HCT116 (cell line): ENCODE results near the gene QSOX1.

Source experiments
- EZH2phosphoT487 ChIP-seq: fragments of 200-600 bp; IDR thresholded peaks from 2 replicates; pipeline ENCODE4 v1.6.1; 2018; ENCODE audit warnings: antibody characterized with exemption, borderline replicate concordance
- POLR2A ChIP-seq: IDR thresholded peaks from 2 replicates; pipeline ENCODE4 v1.7.0; 2011; ENCODE audit warnings: borderline replicate concordance; ENCODE audit not compliant: insufficient read depth, insufficient read length; ENCODE audit errors: extremely low read depth
- POLR2AphosphoS5 ChIP-seq: IDR thresholded peaks from 2 replicates; pipeline ENCODE4 v1.6.1; 2011; ENCODE audit warnings: mild to moderate bottlenecking, low read depth, low read length, moderate library complexity
- SP1 ChIP-seq: IDR thresholded peaks from 2 replicates; pipeline ENCODE4 v1.6.1; 2012; ENCODE audit warnings: low read depth
- YY1 ChIP-seq: IDR thresholded peaks from 2 replicates; pipeline ENCODE4 v1.6.1; 2011; ENCODE audit warnings: low read length, low read depth, moderate library complexity, mild to moderate bottlenecking; ENCODE audit not compliant: insufficient replicate concordance; ENCODE audit errors: extremely low read depth
- TF ChIP-seq, protein P1 (sequence below), 3 experiments: fragments of 200-600 bp in 1 of 3; sonication (generic) in 1 of 3; IDR thresholded peaks in 2 of 3; conservative IDR thresholded peaks in 1 of 3; 2 replicates each; pipeline ENCODE4 v1.5.1; 2012 to 2017; ENCODE audit warnings: low read depth in 2 of 3, low read length in 2 of 3, antibody characterized with exemption in 1 of 3, borderline replicate concordance in 1 of 3, control low read depth in 1 of 3, mild to moderate bottlenecking in 1 of 3, mixed read lengths in 1 of 3, mixed run types in 1 of 3, moderate library complexity in 1 of 3; ENCODE audit not compliant: insufficient read depth in 1 of 3
- TF ChIP-seq, protein P2 (sequence below): IDR thresholded peaks from 2 replicates; pipeline ENCODE4 v1.6.1; 2012; ENCODE audit warnings: low read depth

DNA sequence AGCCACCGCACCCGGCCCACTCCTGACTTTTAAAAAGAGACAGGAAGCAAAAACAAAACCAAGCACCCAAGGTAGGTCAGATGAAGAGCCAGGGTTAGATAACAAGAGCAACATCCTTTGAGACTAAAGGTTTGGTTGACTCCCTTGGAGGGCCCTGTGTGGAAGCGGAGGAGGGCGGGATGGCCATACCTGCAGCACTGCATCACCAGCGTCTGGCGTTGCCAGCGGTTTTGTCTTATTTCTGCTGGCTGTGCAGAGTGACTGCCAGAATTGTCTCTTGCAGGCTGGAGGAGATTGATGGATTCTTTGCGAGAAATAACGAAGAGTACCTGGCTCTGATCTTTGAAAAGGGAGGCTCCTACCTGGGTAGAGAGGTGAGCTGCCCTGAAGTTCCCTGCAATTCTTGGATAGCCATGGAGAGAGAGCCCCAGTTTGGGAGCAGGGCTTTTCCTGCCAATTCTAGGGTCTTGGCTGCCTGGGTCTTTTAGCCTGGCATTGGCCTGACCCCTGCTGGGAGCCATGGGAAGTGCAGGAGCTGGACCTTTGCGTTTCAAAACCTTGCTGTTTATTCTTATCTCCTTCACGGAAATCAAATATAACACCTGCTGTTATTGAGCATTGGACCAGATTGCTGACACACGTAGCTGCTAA is 24.0 kb downstream of the QSOX1 start:
- TF ChIP-seq POLR2AphosphoS5 (no peak), POLR2A (no peak), SP1 (no peak), EZH2phosphoT487 (no peak), YY1 (no peak)
- TF ChIP-seq, protein P1, sequence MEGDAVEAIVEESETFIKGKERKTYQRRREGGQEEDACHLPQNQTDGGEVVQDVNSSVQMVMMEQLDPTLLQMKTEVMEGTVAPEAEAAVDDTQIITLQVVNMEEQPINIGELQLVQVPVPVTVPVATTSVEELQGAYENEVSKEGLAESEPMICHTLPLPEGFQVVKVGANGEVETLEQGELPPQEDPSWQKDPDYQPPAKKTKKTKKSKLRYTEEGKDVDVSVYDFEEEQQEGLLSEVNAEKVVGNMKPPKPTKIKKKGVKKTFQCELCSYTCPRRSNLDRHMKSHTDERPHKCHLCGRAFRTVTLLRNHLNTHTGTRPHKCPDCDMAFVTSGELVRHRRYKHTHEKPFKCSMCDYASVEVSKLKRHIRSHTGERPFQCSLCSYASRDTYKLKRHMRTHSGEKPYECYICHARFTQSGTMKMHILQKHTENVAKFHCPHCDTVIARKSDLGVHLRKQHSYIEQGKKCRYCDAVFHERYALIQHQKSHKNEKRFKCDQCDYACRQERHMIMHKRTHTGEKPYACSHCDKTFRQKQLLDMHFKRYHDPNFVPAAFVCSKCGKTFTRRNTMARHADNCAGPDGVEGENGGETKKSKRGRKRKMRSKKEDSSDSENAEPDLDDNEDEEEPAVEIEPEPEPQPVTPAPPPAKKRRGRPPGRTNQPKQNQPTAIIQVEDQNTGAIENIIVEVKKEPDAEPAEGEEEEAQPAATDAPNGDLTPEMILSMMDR (IDR thresholded peaks at IDR 0.05 in 2 of 3, conservative IDR thresholded peaks at IDR 0.05 in 1 of 3; ENCODE audit: borderline replicate concordance in 1 of 3, insufficient read depth in 1 of 3, low read depth in 2 of 3, low read length in 2 of 3): peak; percentile 57 to 96 (median 95); a peak in 5 of 6 replicates
- TF ChIP-seq, protein P2, sequence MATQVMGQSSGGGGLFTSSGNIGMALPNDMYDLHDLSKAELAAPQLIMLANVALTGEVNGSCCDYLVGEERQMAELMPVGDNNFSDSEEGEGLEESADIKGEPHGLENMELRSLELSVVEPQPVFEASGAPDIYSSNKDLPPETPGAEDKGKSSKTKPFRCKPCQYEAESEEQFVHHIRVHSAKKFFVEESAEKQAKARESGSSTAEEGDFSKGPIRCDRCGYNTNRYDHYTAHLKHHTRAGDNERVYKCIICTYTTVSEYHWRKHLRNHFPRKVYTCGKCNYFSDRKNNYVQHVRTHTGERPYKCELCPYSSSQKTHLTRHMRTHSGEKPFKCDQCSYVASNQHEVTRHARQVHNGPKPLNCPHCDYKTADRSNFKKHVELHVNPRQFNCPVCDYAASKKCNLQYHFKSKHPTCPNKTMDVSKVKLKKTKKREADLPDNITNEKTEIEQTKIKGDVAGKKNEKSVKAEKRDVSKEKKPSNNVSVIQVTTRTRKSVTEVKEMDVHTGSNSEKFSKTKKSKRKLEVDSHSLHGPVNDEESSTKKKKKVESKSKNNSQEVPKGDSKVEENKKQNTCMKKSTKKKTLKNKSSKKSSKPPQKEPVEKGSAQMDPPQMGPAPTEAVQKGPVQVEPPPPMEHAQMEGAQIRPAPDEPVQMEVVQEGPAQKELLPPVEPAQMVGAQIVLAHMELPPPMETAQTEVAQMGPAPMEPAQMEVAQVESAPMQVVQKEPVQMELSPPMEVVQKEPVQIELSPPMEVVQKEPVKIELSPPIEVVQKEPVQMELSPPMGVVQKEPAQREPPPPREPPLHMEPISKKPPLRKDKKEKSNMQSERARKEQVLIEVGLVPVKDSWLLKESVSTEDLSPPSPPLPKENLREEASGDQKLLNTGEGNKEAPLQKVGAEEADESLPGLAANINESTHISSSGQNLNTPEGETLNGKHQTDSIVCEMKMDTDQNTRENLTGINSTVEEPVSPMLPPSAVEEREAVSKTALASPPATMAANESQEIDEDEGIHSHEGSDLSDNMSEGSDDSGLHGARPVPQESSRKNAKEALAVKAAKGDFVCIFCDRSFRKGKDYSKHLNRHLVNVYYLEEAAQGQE: no peak
